HEK293 (cell line): ENCODE measurements around the gene TMTC1.

Source experiments
- CTCF ChIA-PET: fragments of 350-600 bp; formaldehyde crosslinking; extraction: SDS; loops from one replicate; lab custom pipeline; 2021; ENCODE audit warnings: antibody characterized with exemption; lab: Yijun Ruan, JAX
- POLR2A ChIA-PET: fragments of 300-600 bp; formaldehyde crosslinking; extraction: SDS; loops from one replicate; lab custom pipeline; 2020; ENCODE audit warnings: antibody characterized with exemption, inconsistent platforms; lab: Yijun Ruan, JAX
- H3K27ac ChIP-seq: fragments of 200-500 bp; sonication (Bioruptor generic); 2 replicates; pipeline ENCODE4 v1.5.1; 2014; ENCODE audit warnings: low read depth, low read length, control low read depth, inconsistent platforms; ENCODE audit errors: extremely low read depth
- H3K36me3 ChIP-seq, 2 experiments: fragments of 200-500 bp in 1 of 2; sonication (Bioruptor generic) in 1 of 2; 1 replicate in 1 of 2; 2 replicates in 1 of 2; pipeline ENCODE4 v1.5.1; 2014 to 2017; ENCODE audit warnings: inconsistent platforms in 2 of 2, low read length in 2 of 2; ENCODE audit not compliant: control insufficient read depth in 2 of 2, insufficient read depth in 1 of 2
- H3K4me1 ChIP-seq: fragments of 200-500 bp; sonication (Bioruptor generic); 2 replicates; pipeline ENCODE4 v1.5.1; 2014; ENCODE audit warnings: mild to moderate bottlenecking, low read length, inconsistent platforms; ENCODE audit not compliant: control insufficient read depth, insufficient read depth
- H3K4me3 ChIP-seq: 2 replicates; pipeline ENCODE4 v1.5.1; 2011; ENCODE audit warnings: low read depth, mild to moderate bottlenecking, control low read depth, low read length, moderate library complexity
- H3K9me3 ChIP-seq: fragments of 200-500 bp; sonication (Bioruptor generic); 2 replicates; pipeline ENCODE4 v1.5.1; 2014; ENCODE audit warnings: low read depth, low read length, inconsistent platforms; ENCODE audit not compliant: control insufficient read depth, insufficient read depth
- MZF1 ChIP-seq: fragments of 450-650 bp; formaldehyde crosslinking; IDR thresholded peaks from 2 replicates; pipeline ENCODE4 v1.5.1; 2017; ENCODE audit warnings: missing biosample characterization, missing genetic modification characterization, borderline replicate concordance
- OSR2 ChIP-seq: fragments of 450-650 bp; formaldehyde crosslinking; IDR thresholded peaks from 2 replicates; pipeline ENCODE4 v1.5.1; 2016; ENCODE audit warnings: missing biosample characterization, missing genetic modification characterization
- ZIC2 ChIP-seq: fragments of 450-650 bp; formaldehyde crosslinking; IDR thresholded peaks from 2 replicates; pipeline ENCODE4 v1.5.1; 2016; ENCODE audit warnings: missing biosample characterization, missing genetic modification characterization
- ZNF140 ChIP-seq: fragments of 450-650 bp; formaldehyde crosslinking; IDR thresholded peaks from 2 replicates; pipeline ENCODE4 v1.5.1; 2016; ENCODE audit warnings: missing biosample characterization, missing genetic modification characterization
- ZNF19 ChIP-seq: fragments of 450-650 bp; formaldehyde crosslinking; IDR thresholded peaks from 2 replicates; pipeline ENCODE4; 2016; ENCODE audit warnings: missing biosample characterization, missing genetic modification characterization, low read depth
- ZNF423 ChIP-seq: fragments of 450-650 bp; formaldehyde crosslinking; IDR thresholded peaks from 2 replicates; pipeline ENCODE4 v1.5.1; 2016; ENCODE audit warnings: missing biosample characterization, missing genetic modification characterization
- ZNF549 ChIP-seq: fragments of 450-650 bp; IDR thresholded peaks from 2 replicates; pipeline ENCODE4 v1.5.1; 2018; ENCODE audit warnings: missing biosample characterization, missing genetic modification characterization, mild to moderate bottlenecking, inconsistent platforms, moderate library complexity
- ZNF561 ChIP-seq: fragments of 450-650 bp; IDR thresholded peaks from 2 replicates; pipeline ENCODE4 v1.5.1; 2018; ENCODE audit warnings: missing biosample characterization, missing genetic modification characterization, borderline replicate concordance
- ZNF701 ChIP-seq: fragments of 450-650 bp; formaldehyde crosslinking; IDR thresholded peaks from 2 replicates; pipeline ENCODE4 v1.5.1; 2016; ENCODE audit warnings: missing biosample characterization, missing genetic modification characterization
- ZNF837 ChIP-seq: fragments of 450-650 bp; formaldehyde crosslinking; IDR thresholded peaks from 2 replicates; pipeline ENCODE4 v1.5.1; 2016; ENCODE audit warnings: missing biosample characterization, missing genetic modification characterization
- ZSCAN30 ChIP-seq: fragments of 450-650 bp; IDR thresholded peaks from 2 replicates; pipeline ENCODE4 v1.5.1; 2018; ENCODE audit warnings: missing biosample characterization, mild to moderate bottlenecking, missing genetic modification characterization, moderate library complexity
- TF ChIP-seq, protein P1 (sequence below): fragments of 450-650 bp; formaldehyde crosslinking; IDR thresholded peaks from 2 replicates; pipeline ENCODE4 v1.5.1; 2016; ENCODE audit warnings: missing biosample characterization, missing genetic modification characterization
- TF ChIP-seq, protein P2 (sequence below): fragments of 450-650 bp; formaldehyde crosslinking; IDR thresholded peaks from 2 replicates; pipeline ENCODE4 v1.5.1; 2017; ENCODE audit warnings: missing biosample characterization, missing genetic modification characterization
- TF ChIP-seq, protein P3 (sequence below): fragments of 450-650 bp; formaldehyde crosslinking; IDR thresholded peaks from 2 replicates; pipeline ENCODE4 v1.5.1; 2017; ENCODE audit warnings: missing biosample characterization, missing genetic modification characterization
- TF ChIP-seq, protein P4 (sequence below): fragments of 450-650 bp; formaldehyde crosslinking; IDR thresholded peaks from 2 replicates; pipeline ENCODE4 v1.5.1; 2016; ENCODE audit warnings: missing biosample characterization, missing genetic modification characterization
- TF ChIP-seq, protein P5 (sequence below): fragments of 450-650 bp; formaldehyde crosslinking; IDR thresholded peaks from 2 replicates; pipeline ENCODE4 v1.5.1; 2016; ENCODE audit warnings: missing biosample characterization, missing genetic modification characterization
- TF ChIP-seq, protein P6 (sequence below): fragments of 450-650 bp; formaldehyde crosslinking; IDR thresholded peaks from 2 replicates; pipeline ENCODE4 v1.5.1; 2016; ENCODE audit warnings: missing biosample characterization, missing genetic modification characterization

Gene TMTC1

DNA sequence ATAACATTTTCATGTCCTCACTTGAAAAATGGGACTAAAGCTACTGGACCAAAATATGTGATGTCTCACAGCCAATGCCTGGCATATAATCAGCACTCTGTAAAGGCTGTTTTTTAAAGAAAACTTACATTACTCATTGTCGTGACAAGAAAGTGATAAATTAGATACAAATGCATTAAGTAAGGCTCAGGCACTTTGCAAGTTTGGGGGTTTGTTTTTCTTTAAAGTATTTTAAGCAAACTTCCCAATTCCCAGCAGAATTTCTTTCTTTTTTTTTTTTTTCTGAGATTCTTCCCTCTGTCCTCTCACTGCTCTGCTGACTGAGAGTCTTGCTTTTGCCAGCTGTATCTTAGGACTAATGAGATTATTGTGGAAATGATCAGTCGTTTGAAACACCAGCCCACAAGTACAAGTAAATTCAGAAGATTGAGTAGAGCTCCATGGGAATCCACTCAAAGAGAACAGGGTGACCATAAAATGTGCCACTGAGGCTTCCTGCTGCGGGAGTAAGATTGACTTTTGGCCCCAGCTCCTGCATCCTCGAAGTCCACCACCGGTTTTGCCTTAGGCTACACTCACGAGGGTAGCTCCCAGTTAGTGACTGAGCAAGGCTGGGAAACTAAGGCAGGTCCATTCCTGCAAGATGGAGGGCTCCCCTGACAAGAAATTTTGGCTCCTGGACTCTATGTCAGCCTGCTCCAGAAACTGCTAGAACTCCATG is 82.8 kb downstream of the TMTC1 start:
- POLR2A ChIA-PET: no interaction called here
- Histone ChIP-seq H3K9me3 (no peaks in the 10 kb centered on the region), H3K36me3 (no peaks in the 10 kb centered on the region)
- TF ChIP-seq, protein P1, sequence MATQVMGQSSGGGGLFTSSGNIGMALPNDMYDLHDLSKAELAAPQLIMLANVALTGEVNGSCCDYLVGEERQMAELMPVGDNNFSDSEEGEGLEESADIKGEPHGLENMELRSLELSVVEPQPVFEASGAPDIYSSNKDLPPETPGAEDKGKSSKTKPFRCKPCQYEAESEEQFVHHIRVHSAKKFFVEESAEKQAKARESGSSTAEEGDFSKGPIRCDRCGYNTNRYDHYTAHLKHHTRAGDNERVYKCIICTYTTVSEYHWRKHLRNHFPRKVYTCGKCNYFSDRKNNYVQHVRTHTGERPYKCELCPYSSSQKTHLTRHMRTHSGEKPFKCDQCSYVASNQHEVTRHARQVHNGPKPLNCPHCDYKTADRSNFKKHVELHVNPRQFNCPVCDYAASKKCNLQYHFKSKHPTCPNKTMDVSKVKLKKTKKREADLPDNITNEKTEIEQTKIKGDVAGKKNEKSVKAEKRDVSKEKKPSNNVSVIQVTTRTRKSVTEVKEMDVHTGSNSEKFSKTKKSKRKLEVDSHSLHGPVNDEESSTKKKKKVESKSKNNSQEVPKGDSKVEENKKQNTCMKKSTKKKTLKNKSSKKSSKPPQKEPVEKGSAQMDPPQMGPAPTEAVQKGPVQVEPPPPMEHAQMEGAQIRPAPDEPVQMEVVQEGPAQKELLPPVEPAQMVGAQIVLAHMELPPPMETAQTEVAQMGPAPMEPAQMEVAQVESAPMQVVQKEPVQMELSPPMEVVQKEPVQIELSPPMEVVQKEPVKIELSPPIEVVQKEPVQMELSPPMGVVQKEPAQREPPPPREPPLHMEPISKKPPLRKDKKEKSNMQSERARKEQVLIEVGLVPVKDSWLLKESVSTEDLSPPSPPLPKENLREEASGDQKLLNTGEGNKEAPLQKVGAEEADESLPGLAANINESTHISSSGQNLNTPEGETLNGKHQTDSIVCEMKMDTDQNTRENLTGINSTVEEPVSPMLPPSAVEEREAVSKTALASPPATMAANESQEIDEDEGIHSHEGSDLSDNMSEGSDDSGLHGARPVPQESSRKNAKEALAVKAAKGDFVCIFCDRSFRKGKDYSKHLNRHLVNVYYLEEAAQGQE: no peak
- TF ChIP-seq OSR2 (tag by site-specific recombination): 0 out of 2 replicates have a peak, but pooled peaks have one; percentile 10
- TF ChIP-seq ZIC2 (tag by site-specific recombination): peak; percentile 66
- no peak for TF ChIP-seq ZNF549
- no peak for TF ChIP-seq ZNF140 (tag by site-specific recombination)
- TF ChIP-seq, protein P2, sequence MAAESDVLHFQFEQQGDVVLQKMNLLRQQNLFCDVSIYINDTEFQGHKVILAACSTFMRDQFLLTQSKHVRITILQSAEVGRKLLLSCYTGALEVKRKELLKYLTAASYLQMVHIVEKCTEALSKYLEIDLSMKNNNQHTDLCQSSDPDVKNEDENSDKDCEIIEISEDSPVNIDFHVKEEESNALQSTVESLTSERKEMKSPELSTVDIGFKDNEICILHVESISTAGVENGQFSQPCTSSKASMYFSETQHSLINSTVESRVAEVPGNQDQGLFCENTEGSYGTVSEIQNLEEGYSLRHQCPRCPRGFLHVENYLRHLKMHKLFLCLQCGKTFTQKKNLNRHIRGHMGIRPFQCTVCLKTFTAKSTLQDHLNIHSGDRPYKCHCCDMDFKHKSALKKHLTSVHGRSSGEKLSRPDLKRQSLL (tag by site-specific recombination): peak; percentile 8; the same call in 1 of the 2 replicates
- TF ChIP-seq ZNF19 (tag by site-specific recombination): no peak
- TF ChIP-seq ZNF837 (tag by site-specific recombination): no peak
- TF ChIP-seq MZF1: no peak
- TF ChIP-seq, protein P3, sequence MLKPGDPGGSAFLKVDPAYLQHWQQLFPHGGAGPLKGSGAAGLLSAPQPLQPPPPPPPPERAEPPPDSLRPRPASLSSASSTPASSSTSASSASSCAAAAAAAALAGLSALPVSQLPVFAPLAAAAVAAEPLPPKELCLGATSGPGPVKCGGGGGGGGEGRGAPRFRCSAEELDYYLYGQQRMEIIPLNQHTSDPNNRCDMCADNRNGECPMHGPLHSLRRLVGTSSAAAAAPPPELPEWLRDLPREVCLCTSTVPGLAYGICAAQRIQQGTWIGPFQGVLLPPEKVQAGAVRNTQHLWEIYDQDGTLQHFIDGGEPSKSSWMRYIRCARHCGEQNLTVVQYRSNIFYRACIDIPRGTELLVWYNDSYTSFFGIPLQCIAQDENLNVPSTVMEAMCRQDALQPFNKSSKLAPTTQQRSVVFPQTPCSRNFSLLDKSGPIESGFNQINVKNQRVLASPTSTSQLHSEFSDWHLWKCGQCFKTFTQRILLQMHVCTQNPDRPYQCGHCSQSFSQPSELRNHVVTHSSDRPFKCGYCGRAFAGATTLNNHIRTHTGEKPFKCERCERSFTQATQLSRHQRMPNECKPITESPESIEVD (tag by site-specific recombination): peak; percentile 37; the same call in 1 of the 2 replicates
- no peak for TF ChIP-seq ZNF561
- TF ChIP-seq ZNF423 (tag by site-specific recombination): 0 out of 2 replicates have a peak, but pooled peaks have one; percentile 41
- no peak for TF ChIP-seq ZNF701
- TF ChIP-seq, all 188 proteins: peak for 5
- H3K4me3 ChIP-seq: no peak overlapping the region
- CTCF ChIA-PET: interaction anchor here (0.6 kb wide), 1 partner anchor 15 kb away, joined by 5 read pairs; no protein-coding TSS in a partner anchor
- H3K27ac ChIP-seq: no peak overlapping the region
- H3K4me1 ChIP-seq: no peaks in the 10 kb centered on the region

DNA sequence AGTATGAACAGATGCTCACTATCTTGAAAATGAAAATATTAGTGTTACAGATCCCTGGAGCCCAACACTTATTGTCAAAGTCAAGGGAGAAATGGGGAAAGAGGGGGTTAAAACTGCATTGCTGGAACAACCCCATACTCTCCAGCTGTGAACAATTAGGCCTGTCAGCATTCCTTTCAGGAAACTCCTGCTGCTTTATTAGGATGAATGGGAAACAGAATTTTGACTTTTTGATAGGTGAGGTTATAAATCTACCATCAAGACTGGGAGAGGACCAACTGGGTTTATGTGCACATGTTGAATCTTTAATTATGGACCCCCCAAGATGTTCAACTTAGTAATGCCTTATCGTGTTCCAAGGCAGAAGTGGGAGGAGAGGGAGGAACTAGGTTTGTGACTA is 85.0 kb downstream of the TMTC1 start:
- H3K4me3 ChIP-seq: no peak overlapping the region
- H3K4me1 ChIP-seq: no peaks in the 10 kb centered on the region
- H3K27ac ChIP-seq: no peak overlapping the region
- CTCF ChIA-PET: no interaction called here
- H3K36me3 ChIP-seq: no peaks in the 10 kb centered on the region
- POLR2A ChIA-PET: no interaction called here
- H3K9me3 ChIP-seq: no peaks in the 10 kb centered on the region
- TF ChIP-seq, protein P4, sequence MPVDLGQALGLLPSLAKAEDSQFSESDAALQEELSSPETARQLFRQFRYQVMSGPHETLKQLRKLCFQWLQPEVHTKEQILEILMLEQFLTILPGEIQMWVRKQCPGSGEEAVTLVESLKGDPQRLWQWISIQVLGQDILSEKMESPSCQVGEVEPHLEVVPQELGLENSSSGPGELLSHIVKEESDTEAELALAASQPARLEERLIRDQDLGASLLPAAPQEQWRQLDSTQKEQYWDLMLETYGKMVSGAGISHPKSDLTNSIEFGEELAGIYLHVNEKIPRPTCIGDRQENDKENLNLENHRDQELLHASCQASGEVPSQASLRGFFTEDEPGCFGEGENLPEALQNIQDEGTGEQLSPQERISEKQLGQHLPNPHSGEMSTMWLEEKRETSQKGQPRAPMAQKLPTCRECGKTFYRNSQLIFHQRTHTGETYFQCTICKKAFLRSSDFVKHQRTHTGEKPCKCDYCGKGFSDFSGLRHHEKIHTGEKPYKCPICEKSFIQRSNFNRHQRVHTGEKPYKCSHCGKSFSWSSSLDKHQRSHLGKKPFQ: peak; percentile 64; the same call in 1 of the 2 replicates
- TF ChIP-seq, protein P3 (tag by site-specific recombination): peak; percentile 95
- TF ChIP-seq, protein P5, sequence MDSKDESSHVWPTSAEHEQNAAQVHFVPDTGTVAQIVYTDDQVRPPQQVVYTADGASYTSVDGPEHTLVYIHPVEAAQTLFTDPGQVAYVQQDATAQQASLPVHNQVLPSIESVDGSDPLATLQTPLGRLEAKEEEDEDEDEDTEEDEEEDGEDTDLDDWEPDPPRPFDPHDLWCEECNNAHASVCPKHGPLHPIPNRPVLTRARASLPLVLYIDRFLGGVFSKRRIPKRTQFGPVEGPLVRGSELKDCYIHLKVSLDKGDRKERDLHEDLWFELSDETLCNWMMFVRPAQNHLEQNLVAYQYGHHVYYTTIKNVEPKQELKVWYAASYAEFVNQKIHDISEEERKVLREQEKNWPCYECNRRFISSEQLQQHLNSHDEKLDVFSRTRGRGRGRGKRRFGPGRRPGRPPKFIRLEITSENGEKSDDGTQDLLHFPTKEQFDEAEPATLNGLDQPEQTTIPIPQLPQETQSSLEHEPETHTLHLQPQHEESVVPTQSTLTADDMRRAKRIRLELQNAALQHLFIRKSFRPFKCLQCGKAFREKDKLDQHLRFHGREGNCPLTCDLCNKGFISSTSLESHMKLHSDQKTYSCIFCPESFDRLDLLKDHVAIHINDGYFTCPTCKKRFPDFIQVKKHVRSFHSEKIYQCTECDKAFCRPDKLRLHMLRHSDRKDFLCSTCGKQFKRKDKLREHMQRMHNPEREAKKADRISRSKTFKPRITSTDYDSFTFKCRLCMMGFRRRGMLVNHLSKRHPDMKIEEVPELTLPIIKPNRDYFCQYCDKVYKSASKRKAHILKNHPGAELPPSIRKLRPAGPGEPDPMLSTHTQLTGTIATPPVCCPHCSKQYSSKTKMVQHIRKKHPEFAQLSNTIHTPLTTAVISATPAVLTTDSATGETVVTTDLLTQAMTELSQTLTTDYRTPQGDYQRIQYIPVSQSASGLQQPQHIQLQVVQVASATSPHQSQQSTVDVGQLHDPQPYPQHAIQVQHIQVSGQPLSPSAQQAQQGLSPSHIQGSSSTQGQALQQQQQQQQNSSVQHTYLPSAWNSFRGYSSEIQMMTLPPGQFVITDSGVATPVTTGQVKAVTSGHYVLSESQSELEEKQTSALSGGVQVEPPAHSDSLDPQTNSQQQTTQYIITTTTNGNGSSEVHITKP (tag by site-specific recombination): peak; percentile 25; the same call in 1 of the 2 replicates
- TF ChIP-seq, protein P6, sequence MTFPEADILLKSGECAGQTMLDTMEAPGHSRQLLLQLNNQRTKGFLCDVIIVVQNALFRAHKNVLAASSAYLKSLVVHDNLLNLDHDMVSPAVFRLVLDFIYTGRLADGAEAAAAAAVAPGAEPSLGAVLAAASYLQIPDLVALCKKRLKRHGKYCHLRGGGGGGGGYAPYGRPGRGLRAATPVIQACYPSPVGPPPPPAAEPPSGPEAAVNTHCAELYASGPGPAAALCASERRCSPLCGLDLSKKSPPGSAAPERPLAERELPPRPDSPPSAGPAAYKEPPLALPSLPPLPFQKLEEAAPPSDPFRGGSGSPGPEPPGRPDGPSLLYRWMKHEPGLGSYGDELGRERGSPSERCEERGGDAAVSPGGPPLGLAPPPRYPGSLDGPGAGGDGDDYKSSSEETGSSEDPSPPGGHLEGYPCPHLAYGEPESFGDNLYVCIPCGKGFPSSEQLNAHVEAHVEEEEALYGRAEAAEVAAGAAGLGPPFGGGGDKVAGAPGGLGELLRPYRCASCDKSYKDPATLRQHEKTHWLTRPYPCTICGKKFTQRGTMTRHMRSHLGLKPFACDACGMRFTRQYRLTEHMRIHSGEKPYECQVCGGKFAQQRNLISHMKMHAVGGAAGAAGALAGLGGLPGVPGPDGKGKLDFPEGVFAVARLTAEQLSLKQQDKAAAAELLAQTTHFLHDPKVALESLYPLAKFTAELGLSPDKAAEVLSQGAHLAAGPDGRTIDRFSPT (tag by site-specific recombination): peak; percentile 57; the same call in 1 of the 2 replicates
- TF ChIP-seq ZSCAN30 (tag by site-specific recombination): 0 out of 2 replicates have a peak, but pooled peaks have one; percentile 25
- 0 out of 2 replicates have a peak, but pooled peaks have one; percentile 66 for TF ChIP-seq ZNF561
